ENCODE results near the gene UPF1. TPM values are rescaled to one million over a fixed set of nuclear protein-coding genes. Genes with fewer than 3 reads are reported as not detected.

Gene UPF1
- total and polyA plus RNA-seq, 8 donors = 26.3 to 54.4 (median 37.5) TPM

DNA sequence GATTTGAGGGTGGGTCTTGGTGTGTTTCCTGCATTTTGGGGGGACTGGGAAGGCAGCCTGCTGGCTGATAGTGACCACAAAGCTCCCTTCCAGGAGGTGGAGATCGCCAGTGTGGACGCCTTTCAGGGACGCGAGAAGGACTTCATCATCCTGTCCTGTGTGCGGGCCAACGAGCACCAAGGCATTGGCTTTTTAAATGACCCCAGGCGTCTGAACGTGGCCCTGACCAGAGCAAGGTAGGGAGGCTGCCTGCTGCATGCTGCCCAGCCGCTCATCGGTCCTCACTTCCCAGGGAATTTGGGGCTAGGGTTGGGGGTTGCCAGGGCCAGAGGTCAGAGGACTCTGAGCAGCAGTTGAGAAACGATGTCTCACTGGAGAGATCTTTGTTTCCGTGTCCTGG is 30.2 kb downstream of the UPF1 start:
- intact Hi-C loops (cut with DNase I) = no loop called here
- peaks cover 9 to 100% (median 84%) of the 10 kb centered on the region in 3 donors for H3K36me3 ChIP-seq
- WGBS, 2 donors = 92 to 94% methylated on average over 12 of the region's 12 CpGs

DNA sequence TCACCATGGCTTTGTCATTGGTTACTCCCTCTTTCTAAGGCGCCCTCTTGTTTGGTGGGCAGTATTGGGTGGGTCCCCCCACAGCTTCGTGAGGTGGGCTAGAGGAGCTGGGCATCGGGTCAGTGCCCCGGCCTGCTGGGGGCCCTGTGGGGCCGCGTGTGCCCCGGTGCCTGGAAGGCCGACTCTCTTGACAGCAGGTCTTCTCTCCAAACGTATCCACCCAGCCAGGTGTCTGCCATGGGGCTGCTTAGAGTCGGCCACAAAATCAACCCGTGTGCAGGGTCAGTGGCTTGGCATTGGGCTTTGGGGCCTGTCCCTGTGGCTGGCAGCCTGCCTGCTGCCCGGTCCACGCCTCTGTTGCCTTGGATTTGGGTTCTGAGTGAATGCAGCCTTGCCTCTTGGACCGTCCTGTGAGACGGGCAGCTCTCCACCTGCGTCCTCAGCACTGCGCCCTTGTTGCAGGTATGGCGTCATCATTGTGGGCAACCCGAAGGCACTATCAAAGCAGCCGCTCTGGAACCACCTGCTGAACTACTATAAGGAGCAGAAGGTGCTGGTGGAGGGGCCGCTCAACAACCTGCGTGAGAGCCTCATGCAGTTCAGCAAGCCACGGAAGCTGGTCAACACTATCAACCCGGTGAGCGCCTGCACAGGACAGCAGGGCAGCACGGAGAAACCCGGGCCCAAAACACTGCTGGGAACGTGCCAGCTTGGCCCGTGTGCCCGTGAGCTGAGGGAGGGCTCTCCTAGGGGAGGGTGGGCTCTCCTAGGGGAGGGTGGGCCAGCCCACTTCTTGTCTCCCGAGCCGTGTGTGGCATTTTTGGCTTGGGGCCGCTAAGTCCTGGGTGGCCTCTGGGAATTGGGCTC is 31.4 kb downstream of the UPF1 start:
- WGBS, 2 donors = 87 to 88% methylated on average over 33 of the region's 33 CpGs
- Histone ChIP-seq H3K9me3 (no peaks in the 10 kb centered on the region), H3K36me3 (peaks cover 9 to 97% (median 86%) of the 10 kb centered on the region in 3 donors), H3K27me3 (no peaks in the 10 kb centered on the region), H3K4me3 (no peak overlapping the region), H3K27ac (no peak overlapping the region), H3K4me1 (no peaks in the 10 kb centered on the region)
- ATAC-seq (no peak), DNase-seq (peak in 1 of 6 donors; percentile 53), FAIRE-seq (no peak)
- TF ChIP-seq, protein P1, sequence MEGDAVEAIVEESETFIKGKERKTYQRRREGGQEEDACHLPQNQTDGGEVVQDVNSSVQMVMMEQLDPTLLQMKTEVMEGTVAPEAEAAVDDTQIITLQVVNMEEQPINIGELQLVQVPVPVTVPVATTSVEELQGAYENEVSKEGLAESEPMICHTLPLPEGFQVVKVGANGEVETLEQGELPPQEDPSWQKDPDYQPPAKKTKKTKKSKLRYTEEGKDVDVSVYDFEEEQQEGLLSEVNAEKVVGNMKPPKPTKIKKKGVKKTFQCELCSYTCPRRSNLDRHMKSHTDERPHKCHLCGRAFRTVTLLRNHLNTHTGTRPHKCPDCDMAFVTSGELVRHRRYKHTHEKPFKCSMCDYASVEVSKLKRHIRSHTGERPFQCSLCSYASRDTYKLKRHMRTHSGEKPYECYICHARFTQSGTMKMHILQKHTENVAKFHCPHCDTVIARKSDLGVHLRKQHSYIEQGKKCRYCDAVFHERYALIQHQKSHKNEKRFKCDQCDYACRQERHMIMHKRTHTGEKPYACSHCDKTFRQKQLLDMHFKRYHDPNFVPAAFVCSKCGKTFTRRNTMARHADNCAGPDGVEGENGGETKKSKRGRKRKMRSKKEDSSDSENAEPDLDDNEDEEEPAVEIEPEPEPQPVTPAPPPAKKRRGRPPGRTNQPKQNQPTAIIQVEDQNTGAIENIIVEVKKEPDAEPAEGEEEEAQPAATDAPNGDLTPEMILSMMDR (IDR thresholded peaks at IDR 0.05) = no peak
- intact Hi-C loops (cut with DNase I) = no loop called here

More for the DNA sequence above, 30.2 kb downstream of the UPF1 start:
- FAIRE-seq = no peak
- no peak overlapping the region for H3K27ac ChIP-seq
- no peak overlapping the region for H3K4me3 ChIP-seq
- no peaks in the 10 kb centered on the region for H3K27me3 ChIP-seq
- ATAC-seq = no peak
- no peaks in the 10 kb centered on the region for H3K9me3 ChIP-seq
- H3K4me1 ChIP-seq = no peaks in the 10 kb centered on the region
- TF ChIP-seq, protein P1 (IDR thresholded peaks at IDR 0.05) = no peak
- peak in 1 of 6 donors; percentile 48 for DNase-seq

DNA sequence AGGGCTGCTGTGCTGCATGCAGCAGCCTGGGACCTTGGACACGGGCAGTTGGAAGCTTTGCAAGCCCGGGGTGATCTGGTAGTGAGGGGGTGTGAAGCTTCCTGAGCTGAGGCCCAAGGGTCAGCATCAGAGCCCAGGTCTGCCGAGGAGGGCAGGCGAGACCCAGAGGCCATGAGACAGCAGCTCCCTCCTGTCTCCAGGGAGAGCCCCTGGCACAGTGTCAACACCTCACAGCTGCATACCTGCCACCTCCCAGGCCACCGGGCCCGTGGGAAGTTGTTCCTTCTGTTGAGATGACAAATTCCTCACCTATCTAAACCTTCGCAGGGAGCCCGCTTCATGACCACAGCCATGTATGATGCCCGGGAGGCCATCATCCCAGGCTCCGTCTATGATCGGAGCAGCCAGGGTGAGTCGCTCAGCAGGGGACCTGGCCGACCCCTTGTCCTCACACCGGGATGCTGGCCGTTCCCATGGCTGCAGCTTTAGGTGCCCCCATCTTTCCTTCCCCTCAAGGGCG is 32.1 kb downstream of the UPF1 start:
- ATAC-seq (peak in 2 of 4 donors; percentile 13 to 28), DNase-seq (peak in 1 of 6 donors; percentile 78), FAIRE-seq (no peak)
- Histone ChIP-seq H3K27ac (no peak overlapping the region), H3K4me3 (no peak overlapping the region), H3K27me3 (no peaks in the 10 kb centered on the region), H3K4me1 (no peaks in the 10 kb centered on the region), H3K9me3 (no peaks in the 10 kb centered on the region), H3K36me3 (peaks cover 6 to 90% (median 79%) of the 10 kb centered on the region in 3 donors)
- intact Hi-C loops (cut with DNase I) = no loop called here
- TF ChIP-seq, protein P1 (IDR thresholded peaks at IDR 0.05) = no peak
- WGBS, 2 donors = 61 to 63% methylated on average over 16 of the region's 16 CpGs

DNA sequence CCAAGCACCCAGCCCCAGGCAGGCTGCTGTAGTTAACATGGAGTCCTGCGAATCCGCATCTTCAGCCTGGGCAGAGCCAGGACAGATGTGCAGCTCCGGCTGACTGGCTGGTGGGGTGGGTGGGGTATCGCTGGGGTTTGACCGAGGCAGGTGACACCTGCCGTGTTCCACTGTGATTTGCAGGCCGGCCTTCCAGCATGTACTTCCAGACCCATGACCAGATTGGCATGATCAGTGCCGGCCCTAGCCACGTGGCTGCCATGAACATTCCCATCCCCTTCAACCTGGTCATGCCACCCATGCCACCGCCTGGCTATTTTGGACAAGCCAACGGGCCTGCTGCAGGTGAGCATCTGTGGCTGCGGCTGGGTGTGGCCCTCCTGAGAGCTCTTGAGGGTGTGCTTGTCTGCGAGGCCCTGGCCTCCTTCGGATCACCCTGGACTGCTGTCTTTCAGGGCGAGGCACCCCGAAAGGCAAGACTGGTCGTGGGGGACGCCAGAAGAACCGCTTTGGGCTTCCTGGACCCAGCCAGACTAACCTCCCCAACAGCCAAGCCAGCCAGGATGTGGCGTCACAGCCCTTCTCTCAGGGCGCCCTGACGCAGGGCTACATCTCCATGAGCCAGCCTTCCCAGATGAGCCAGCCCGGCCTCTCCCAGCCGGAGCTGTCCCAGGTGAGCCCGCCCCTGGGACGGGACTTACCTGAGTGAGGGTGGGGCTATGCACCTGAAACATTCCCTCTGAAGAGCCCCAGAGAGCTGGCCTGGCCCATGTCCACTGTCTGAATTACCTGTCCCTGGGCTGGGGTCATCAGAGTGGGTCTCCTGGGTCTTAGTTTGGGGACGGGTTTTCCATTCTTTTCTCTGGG is 33.6 kb downstream of the UPF1 start:
- H3K9me3 ChIP-seq = no peaks in the 10 kb centered on the region
- no peaks in the 10 kb centered on the region for H3K27me3 ChIP-seq
- no peak overlapping the region for H3K27ac ChIP-seq
- WGBS, 2 donors = 92 to 93% methylated on average over 25 to 27 of the region's 27 CpGs
- ATAC-seq = no peak
- H3K36me3 ChIP-seq = peaks cover 6 to 76% (median 66%) of the 10 kb centered on the region in 3 donors
- intact Hi-C loops (cut with DNase I) = no loop called here
- TF ChIP-seq, protein P1 (IDR thresholded peaks at IDR 0.05) = no peak
- peak in 1 of 6 donors; percentile 66 for DNase-seq
- FAIRE-seq = no peak
- no peaks in the 10 kb centered on the region for H3K4me1 ChIP-seq
- H3K4me3 ChIP-seq = no peak overlapping the region

Measured in pancreas (tissue), 10 donors.